ENCODE measurements around the gene RABGGTA.
"Not testable (repeated sequence)": the region's sequence is repeated elsewhere in the genome, so short reads cannot be mapped to it uniquely, and the experiment has no call there.

RABGGTA gene

GRCh38 chr14:24238123-24238522 lies 33.3 kb downstream of the RABGGTA start:
- peak; percentile 34 for DNase-seq

DNA sequence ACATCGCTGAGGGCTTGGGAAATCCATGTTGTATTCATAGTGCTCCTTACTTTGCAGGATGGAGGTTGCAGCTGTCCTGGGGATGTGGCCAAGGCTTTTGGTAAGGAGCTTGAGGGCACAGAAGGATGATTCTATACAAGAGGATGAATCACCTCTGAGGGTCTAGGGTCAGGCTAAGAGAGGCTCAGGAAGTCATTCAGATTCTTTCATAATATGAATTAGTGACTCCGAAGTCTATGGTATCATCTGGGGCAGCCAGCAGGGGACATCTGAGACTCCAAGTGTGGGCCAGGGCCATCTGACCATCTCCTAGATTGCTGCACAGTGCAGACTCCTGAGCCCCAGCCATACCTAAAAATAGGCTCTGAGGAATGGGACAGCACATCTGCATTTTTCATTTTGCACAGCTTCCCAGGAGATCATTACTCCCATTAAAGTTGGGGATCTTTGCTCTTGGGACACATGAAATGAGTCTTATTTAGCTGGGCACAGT lies 33.9 kb downstream of the RABGGTA start:
- DNase-seq: no peak

GRCh38 chr14:24236689-24237462 lies 34.5 kb downstream of the RABGGTA start:
- no peak for DNase-seq

DNA sequence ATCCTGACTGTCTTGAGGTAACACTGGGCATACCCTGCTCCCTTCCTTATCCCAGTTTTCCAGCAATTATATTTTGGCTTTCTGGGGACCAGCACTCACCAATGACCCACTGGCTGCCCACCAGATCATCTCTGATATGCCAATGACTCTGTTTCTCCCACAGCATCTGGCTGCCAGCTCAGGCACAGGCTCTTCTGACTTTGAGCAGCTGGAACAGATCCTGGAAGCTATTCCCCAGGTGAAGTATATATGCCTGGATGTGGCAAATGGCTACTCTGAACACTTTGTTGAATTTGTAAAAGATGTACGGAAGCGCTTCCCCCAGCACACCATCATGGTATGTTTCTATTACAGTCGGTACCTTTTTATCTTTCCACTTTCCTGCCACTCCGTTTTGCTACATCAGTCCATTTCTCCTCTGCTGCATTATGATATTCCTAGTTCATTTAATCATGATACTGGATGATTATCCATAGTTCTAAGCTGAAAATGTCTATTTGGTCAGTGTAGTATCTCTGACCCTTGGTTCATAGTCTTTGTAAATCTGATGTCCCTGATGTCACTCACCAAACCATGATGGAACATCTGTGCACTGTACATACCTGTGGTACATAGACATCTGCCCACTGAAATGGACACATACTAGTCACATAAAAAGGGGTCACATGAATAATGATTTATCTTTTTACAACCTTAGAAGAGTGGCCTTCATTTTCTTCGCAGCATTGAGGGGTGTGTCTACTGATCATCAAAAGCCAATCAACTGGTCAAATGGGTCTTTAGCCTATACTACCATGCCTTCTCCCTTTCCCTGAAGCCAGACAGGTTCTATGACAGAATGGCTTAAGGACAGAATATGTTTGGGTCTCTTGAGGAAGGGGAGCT lies 35.4 kb downstream of the RABGGTA start:
- DNase-seq: no peak

- DNase-seq: no peak
Measured at GRCh38 chr14:24234095-24235005, 37.0 kb downstream of the RABGGTA start.

DNA sequence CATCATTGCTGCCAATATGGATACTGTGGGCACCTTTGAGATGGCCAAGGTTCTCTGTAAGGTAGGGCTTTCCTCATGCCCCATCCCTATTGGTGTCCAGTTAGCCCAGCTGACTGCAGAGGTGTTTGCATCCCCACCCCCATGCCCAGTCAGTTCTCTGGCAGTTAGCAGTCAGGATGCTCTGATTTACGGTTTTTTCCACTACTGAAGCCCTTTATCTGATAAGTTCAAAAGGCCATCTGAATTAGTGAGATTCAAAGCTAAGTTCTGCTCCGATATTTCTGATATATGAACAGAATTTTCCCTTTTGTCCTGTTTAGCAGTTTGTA lies 37.9 kb downstream of the RABGGTA start:
- no peak for DNase-seq

DNA sequence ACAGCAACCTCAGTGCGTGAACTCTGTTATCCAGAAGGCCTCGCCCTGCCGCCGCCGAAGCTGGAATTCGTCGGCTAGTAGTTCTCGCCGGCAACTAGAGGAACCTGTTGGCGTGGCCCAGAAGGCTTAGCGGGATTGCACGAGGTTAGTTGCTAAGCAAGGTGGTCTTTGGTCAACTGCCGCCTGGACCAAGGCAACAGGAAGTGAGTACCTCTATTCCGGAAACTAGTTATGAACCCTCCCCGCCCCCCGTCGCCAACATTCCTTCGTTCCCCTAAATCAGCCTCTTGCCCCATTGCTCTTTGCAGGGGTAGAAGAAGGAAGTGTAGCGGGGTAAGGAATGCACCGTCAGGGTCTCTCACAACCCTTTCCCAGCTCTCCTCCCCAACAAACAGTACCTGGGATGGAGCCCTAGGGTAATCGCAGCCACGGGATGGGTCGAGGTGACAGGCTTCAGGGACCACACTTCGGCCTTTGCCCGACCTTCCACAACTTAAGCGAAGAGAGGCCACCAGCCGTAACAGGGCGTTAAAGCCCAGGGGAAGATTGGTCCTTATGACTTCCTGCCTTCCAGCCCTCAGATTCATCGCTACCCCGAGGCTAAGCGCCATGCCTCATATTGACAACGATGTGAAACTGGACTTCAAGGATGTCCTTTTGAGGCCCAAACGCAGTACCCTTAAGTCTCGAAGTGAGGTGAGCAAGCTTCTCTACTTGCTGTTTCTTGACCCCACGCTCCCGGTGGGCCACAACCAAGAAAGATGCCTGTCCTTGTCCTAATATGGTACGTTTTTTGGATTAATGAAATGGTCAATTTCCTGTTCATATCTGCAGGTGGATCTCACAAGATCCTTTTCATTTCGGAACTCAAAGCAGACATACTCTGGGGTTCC lies 38.5 kb downstream of the RABGGTA start, which contains the start of gene GMPR2:
Gene GMPR2, plus strand, starts transcription at position 285 of the 893 bp plus-strand sequence. Its CDS starts 325 bp downstream, at position 610.
- no peak for DNase-seq

- DNase-seq: peak; percentile 82
Measured at GRCh38 chr14:24232121-24232644, 39.2 kb downstream of the RABGGTA start, which contains the start of gene NEDD8. TSS of gene NEDD8 (minus strand) at chr14:24232367. CDS start at chr14:24232267, 100 bp downstream.

- DNase-seq: no peak
Measured at GRCh38 chr14:24231263-24232120, 39.9 kb downstream of the RABGGTA start.

DNA sequence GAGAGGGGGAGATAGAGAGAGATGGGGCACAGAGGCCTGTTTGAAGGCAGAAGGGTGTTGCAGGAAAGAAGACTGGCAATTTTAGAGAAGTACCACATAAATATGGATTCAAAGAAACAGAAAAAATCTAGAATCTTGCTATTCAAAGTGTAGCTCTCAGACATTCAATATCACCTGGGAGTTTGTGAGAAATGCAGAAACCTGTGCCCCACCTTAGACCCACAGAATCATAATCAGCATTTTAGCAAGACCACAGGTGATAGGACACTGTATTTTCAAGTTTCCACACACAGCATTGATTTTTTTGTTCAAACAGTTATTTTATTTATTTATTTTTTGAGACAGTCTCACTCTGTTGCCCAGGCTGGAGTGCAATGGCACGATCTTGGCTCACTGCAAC lies 42.5 kb downstream of the RABGGTA start:
- no peak for DNase-seq

- no peak for DNase-seq
Measured at GRCh38 chr14:24226473-24226872, 44.9 kb downstream of the RABGGTA start.

GRCh38 chr14:24224618-24225071 lies 46.8 kb downstream of the RABGGTA start:
- DNase-seq: no peak

DNA sequence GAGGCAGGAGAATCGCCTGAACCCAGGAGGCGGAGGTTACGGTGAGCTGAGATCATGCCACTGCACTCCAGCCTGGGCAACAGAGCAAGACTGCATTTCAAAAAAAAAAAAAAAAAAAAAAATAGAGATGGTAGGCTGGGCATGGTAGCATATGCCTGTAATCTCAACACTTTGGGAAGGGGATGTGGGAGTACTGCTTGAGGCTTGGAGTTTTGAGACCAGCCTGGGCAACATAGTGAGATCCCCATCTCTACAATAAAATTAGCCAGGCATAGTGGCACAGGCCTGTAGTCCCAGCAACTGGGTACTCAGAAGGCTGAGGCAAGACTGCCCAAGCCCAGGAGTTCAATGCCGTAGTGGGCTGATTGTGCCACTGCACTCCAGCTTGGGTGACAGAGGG lies 48.4 kb downstream of the RABGGTA start:
- not testable (repeated sequence) for DNase-seq

- DNase-seq: no peak
Measured at GRCh38 chr14:24219521-24219920, 51.9 kb downstream of the RABGGTA start.

GRCh38 chr14:24219080-24219479 lies 52.3 kb downstream of the RABGGTA start:
- no peak for DNase-seq

- not testable (repeated sequence) for DNase-seq
Measured at GRCh38 chr14:24216876-24217275, 54.5 kb downstream of the RABGGTA start.

DNA sequence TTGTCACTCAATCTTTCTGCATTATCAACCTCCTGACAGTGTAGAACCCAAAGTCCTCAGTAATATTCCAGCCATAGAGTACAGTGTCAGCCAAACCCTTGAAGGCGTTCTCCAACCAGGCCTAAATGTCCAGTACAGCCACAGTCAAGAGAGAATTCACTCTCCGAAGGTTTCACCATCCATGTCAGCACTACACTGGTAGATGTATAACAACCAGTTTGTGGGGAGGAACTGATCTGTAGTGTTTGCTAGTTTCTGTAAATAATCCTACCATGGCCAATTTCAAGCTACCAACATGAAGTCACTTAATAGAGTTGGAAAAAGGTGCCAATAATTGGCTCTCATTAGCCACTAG lies 55.1 kb downstream of the RABGGTA start:
- DNase-seq: no peak
